GM23338 (cell line): Measurements from ENCODE around the gene SPOUT1. TPM values are rescaled to one million over a fixed set of nuclear protein-coding genes. Genes with fewer than 3 reads are reported as not detected.

Source experiments
- ATAC-seq: fragments of 200-7000 bp; cut with Tn5 transposase; 3 replicates; pipeline ENCODE4 v1.9.1; 2020
- DNase-seq: peaks from one replicate; pipeline ENCODE4 v3.0.0-alpha.2; 2015; ENCODE audit warnings: low spot score
- H2AFZ ChIP-seq: fragments of 200-600 bp; sonication (generic); 2 replicates; pipeline ENCODE4 v1.8.0; 2016; ENCODE audit warnings: antibody characterized with exemption, mild to moderate bottlenecking, moderate library complexity
- H3F3A ChIP-seq: fragments of 200-600 bp; sonication (generic); replicated peaks from 2 replicates; pipeline ENCODE4 v1.8.0; 2017; ENCODE audit warnings: antibody characterized with exemption, mixed run types, low read depth
- H3K27ac ChIP-seq: fragments of 200-600 bp; sonication (generic); 2 replicates; pipeline ENCODE4 v1.6.1; 2016; ENCODE audit warnings: low read depth
- H3K27me3 ChIP-seq: fragments of 200-600 bp; sonication (generic); 2 replicates; pipeline ENCODE4 v1.8.0; 2016; ENCODE audit warnings: mild to moderate bottlenecking, mixed run types, moderate library complexity; ENCODE audit not compliant: insufficient read depth
- H3K36me3 ChIP-seq: fragments of 200-600 bp; sonication (generic); 2 replicates; pipeline ENCODE4 v1.8.0; 2016; ENCODE audit warnings: mild to moderate bottlenecking; ENCODE audit not compliant: insufficient read depth
- H3K4me1 ChIP-seq: fragments of 200-600 bp; sonication (generic); 2 replicates; pipeline ENCODE4 v1.8.0; 2016; ENCODE audit warnings: mild to moderate bottlenecking, moderate library complexity; ENCODE audit not compliant: insufficient read depth
- H3K4me2 ChIP-seq: fragments of 200-600 bp; sonication (generic); 2 replicates; pipeline ENCODE4 v1.7.1; 2017; ENCODE audit warnings: mixed run types
- H3K4me3 ChIP-seq: fragments of 200-600 bp; sonication (generic); 2 replicates; pipeline ENCODE4 v1.6.1; 2016; ENCODE audit warnings: mixed run types
- H3K79me2 ChIP-seq: fragments of 200-600 bp; sonication (generic); replicated peaks from 2 replicates; pipeline ENCODE4 v1.8.0; 2017; ENCODE audit warnings: mild to moderate bottlenecking; ENCODE audit not compliant: insufficient read depth
- H3K9me2 ChIP-seq: fragments of 200-600 bp; sonication (generic); 2 replicates; pipeline ENCODE4 v1.8.0; 2017; ENCODE audit not compliant: insufficient read depth
- H4K20me1 ChIP-seq: fragments of 200-600 bp; sonication (generic); replicated peaks from 2 replicates; pipeline ENCODE4 v1.8.0; 2017; ENCODE audit warnings: mild to moderate bottlenecking; ENCODE audit not compliant: insufficient read depth
- H3K27ac Mint-ChIP-seq: 2 replicates; pipeline ENCODE4 v1.8.0; 2020; ENCODE audit warnings: inconsistent platforms, mild to moderate bottlenecking, moderate library complexity, mixed read lengths
- H3K27me3 Mint-ChIP-seq: 3 replicates; pipeline ENCODE4 v1.8.0; 2022; ENCODE audit warnings: low read depth, mild to moderate bottlenecking, moderate library complexity, mixed read lengths, inconsistent platforms; ENCODE audit not compliant: insufficient read depth, poor library complexity
- H3K36me3 Mint-ChIP-seq: 3 replicates; pipeline ENCODE4 v1.8.0; 2021; ENCODE audit warnings: low read depth, mild to moderate bottlenecking, inconsistent platforms, moderate library complexity, mixed read lengths
- H3K4me1 Mint-ChIP-seq: 3 replicates; pipeline ENCODE4 v1.8.0; 2020; ENCODE audit warnings: mild to moderate bottlenecking, inconsistent platforms, mixed read lengths
- H3K4me3 Mint-ChIP-seq: 3 replicates; pipeline ENCODE4 v1.8.0; 2021; ENCODE audit warnings: moderate library complexity, mild to moderate bottlenecking, inconsistent platforms, mixed read lengths
- H3K9me3 Mint-ChIP-seq: 3 replicates; pipeline ENCODE4 v1.8.0; 2020; ENCODE audit warnings: moderate library complexity, mild to moderate bottlenecking, inconsistent platforms, mixed read lengths
- CREB1 ChIP-seq: fragments of 250-450 bp; sonication (Bioruptor Pico); IDR thresholded peaks from 2 replicates; pipeline ENCODE4 v1.5.0; 2020; ENCODE audit warnings: low read depth, mild to moderate bottlenecking, moderate library complexity
- CTCF ChIP-seq, 2 experiments: fragments of 200-600 bp in 1 of 2; sonication (generic) in 1 of 2; conservative IDR thresholded peaks; 2 replicates each; pipeline versions ENCODE4 v1.5.1 to v1.6.1; 2016 to 2017; ENCODE audit warnings: antibody characterized with exemption in 2 of 2, low read depth in 2 of 2, mild to moderate bottlenecking in 2 of 2, moderate library complexity in 1 of 2
- NANOG ChIP-seq: IDR thresholded peaks from 2 replicates; pipeline ENCODE4 v1.6.1; 2016; ENCODE audit warnings: antibody characterized with exemption, borderline replicate concordance
- POLR2AphosphoS5 ChIP-seq: IDR thresholded peaks from 2 replicates; pipeline ENCODE4 v1.6.1; 2016; ENCODE audit warnings: antibody characterized with exemption, low read depth
- ZNF331 ChIP-seq: fragments of 250-450 bp; sonication (Bioruptor Pico); IDR thresholded peaks from 2 replicates; pipeline ENCODE4 v1.5.0; 2020; ENCODE audit warnings: low read depth, mild to moderate bottlenecking, moderate library complexity
- ZNF462 ChIP-seq: fragments of 250-450 bp; sonication (Bioruptor Pico); IDR thresholded peaks from 2 replicates; pipeline ENCODE4 v1.5.0; 2020; ENCODE audit warnings: mild to moderate bottlenecking, moderate library complexity
- polyA plus RNA-seq: library from polyadenylated mRNA; unstranded; fragments of >200 nt; fragmentation: Nextera tagmentation; extraction: Ambion mirVana; gene quantifications from 2 replicates; pipeline ENCODE4 v1.2.1, GENCODE V29; 2016
- total RNA-seq: library from RNA; depleted of rRNA; stranded (reverse); fragments of >200 nt; shearing (Covaris generic); gene quantifications from 2 replicates; pipeline ENCODE4 v1.2.3, GENCODE V29; 2014

SPOUT1 gene
- total and polyA plus RNA-seq, 2 experiments from 2014 or later = 28.5 to 50.9 TPM

GRCh38 chr9:128786681-128787601, 42.7 kb downstream of the SPOUT1 start, which contains the start of gene TBC1D13:
Gene TBC1D13, plus strand, starts transcription at chr9:128787253. Its CDS starts 101 bp downstream, at chr9:128787354.
- peak within 1 kb of the TSS; percentile 100 for H2AFZ ChIP-seq
- ATAC-seq = peak; percentile 98
- H3K4me2 ChIP-seq = peak within 1 kb of the TSS; percentile 99
- Mint-ChIP-seq H3K27ac (peak within 1 kb of the TSS; percentile 67; the same call in 1 of the 2 replicates), H3K4me3 (peak within 1 kb of the TSS; percentile 93), H3K36me3 (peaks cover 1% of the 10 kb centered on the region; the same call in 2 of the 3 replicates), H3K4me1 (peaks cover 3% of the 10 kb centered on the region; the same call in 2 of the 3 replicates), H3K9me3 (peaks cover 1% of the 10 kb centered on the region; the same call in 2 of the 3 replicates), H3K27me3 (peaks cover 8% of the 10 kb centered on the region)
- H3K79me2 ChIP-seq = peaks cover 15% of the 10 kb centered on the region
- peaks cover 7% of the 10 kb centered on the region for H3K4me1 ChIP-seq
- peak within 1 kb of the TSS; percentile 66; the same call in 1 of the 2 replicates for H3K27ac ChIP-seq
- H3K4me3 ChIP-seq = peak within 1 kb of the TSS; percentile 95
- no peaks in the 10 kb centered on the region for H3K36me3 ChIP-seq
- no peaks in the 10 kb centered on the region for H3K27me3 ChIP-seq
- H4K20me1 ChIP-seq = no peaks in the 10 kb centered on the region
- DNase-seq = peak; percentile 94
- no peaks in the 10 kb centered on the region for H3K9me2 ChIP-seq
- peaks cover 16% of the 10 kb centered on the region for H3F3A ChIP-seq
- TF ChIP-seq NANOG (no peak), POLR2AphosphoS5 (peak; percentile 81), CREB1 (peak; percentile 80), CTCF (conservative IDR thresholded peaks at IDR 0.05; ENCODE audit: low read depth in 2 of 2) (no peak)

- TF ChIP-seq ZNF331 (CRISPR knock-in tag) = no peak
- no peak for TF ChIP-seq ZNF462
- no peak overlapping the region for H3K4me3 Mint-ChIP-seq
- Histone ChIP-seq H2AFZ (no peak overlapping the region), H3F3A (peaks cover 16% of the 10 kb centered on the region), H3K79me2 (peaks cover 15% of the 10 kb centered on the region), H3K4me1 (peaks cover 7% of the 10 kb centered on the region), H3K4me3 (no peak overlapping the region), H4K20me1 (no peaks in the 10 kb centered on the region), H3K36me3 (no peaks in the 10 kb centered on the region), H3K27ac (no peak overlapping the region), H3K4me2 (no peak overlapping the region), H3K9me2 (no peaks in the 10 kb centered on the region), H3K27me3 (no peaks in the 10 kb centered on the region)
- peaks cover 3% of the 10 kb centered on the region; the same call in 2 of the 3 replicates for H3K4me1 Mint-ChIP-seq
- H3K36me3 Mint-ChIP-seq = no peaks in the 10 kb centered on the region; the same call in 1 of the 3 replicates
- no peak for DNase-seq
- H3K9me3 Mint-ChIP-seq = peaks cover 9% of the 10 kb centered on the region; the same call in 2 of the 3 replicates
- H3K27me3 Mint-ChIP-seq = peaks cover 8% of the 10 kb centered on the region
- no peak overlapping the region for H3K27ac Mint-ChIP-seq
- no peak for ATAC-seq
Observed at GRCh38 chr9:128785427-128785826, 44.2 kb downstream of the SPOUT1 start.
